GM19397 (cell line): Measurements from ENCODE around the gene SUPT20H.
"Not testable (repeated sequence)": the region's sequence is repeated elsewhere in the genome, so short reads cannot be mapped to it uniquely, and the experiment has no call there.

Source experiments
- ATAC-seq: cut with Tn5 transposase; IDR thresholded peaks from one replicate; pipeline ENCODE4 v1.9.1; 2021; ENCODE audit warnings: mild to moderate bottlenecking, moderate library complexity; ENCODE audit not compliant: unreplicated experiment

SUPT20H gene

DNA sequence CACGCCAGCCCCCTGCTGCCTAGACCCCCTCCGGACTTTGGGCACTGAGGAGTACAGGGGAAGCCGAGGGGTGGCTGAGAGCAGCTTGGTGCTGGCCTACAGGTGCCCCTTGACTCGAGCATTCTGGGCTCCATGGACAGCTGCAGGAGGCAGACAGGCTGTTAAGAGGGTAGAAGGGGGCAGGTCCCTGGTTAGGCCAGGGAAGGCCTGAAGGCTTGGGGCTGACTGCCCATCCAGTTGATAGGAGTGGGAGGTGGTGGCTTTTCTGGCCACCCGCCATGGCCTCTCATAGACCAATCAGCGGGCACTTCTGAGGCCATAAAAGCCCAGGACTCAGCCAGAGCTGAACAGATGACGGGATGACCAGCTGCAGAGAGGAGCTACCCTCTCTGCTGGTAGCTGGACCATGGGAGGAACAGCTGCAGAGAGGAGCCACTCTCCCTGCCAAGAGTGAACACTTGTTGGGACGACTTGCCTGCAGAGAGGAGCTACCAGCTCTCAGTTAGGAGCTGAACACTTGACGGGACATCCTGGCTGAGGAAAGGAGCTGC lies 10.7 kb upstream of the SUPT20H start:
- ATAC-seq = no peak

DNA sequence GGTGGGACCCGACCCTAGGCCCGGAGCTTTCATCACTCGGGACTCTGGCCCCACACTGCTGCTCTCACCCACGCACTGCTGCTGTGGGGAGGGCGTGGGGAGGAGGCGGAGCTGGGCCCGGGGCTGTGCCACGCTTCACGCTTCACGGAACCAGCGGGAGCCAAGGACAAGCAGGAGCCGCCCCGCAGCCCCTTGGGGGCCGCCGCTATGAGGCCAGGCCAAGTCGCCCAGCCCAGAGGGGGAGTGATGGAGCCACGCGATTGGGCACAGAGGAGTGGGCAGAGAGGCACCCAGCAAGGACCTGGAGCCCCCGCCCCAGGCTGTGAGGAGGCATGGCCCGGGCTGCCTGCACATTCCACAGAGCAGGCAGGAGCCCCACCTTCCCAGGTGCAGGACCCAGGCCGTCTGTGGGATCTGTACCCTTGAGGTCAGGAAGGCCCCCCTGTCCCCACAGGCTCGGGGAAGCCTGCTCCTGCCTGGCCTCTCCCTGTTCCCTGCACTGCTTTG lies 10.2 kb upstream of the SUPT20H start:
- ATAC-seq = no peak

DNA sequence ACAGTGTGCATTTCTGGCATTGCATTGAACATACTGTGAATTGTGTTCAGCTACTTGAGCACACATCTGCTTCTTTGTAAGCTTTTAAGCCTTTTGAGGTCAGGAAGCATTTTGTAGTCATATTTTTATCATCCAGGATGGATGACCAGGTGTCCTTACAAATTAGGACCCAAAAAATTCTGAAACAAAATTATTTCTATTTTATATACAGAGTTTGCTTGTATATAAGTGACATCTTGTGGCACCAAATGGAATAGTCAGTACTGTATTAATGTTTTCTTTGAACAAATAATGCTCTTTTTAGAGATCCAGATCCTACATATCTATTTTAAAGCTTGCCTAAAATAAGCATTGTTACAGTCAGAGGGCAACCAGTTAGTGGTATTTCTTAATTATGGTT lies 9.5 kb upstream of the SUPT20H start:
- no peak for ATAC-seq

DNA sequence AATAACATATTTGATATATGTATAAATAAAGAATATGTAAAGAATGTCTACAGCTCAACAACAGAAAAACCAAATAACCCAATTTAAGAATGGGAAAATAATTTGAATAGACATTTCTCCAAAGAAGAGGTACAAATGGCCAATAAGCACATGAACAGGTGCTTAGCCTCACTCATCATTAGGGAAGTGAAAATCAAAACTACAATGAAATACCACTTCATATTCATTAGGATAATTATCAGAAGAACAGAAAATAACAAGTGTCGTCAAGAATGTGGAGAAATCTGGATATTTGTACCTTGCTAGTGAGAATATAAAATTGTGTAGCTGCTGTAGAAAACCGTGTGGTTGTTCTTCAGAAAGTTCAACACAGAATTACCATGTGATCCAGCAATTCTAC lies 8.4 kb upstream of the SUPT20H start:
- no peak for ATAC-seq

DNA sequence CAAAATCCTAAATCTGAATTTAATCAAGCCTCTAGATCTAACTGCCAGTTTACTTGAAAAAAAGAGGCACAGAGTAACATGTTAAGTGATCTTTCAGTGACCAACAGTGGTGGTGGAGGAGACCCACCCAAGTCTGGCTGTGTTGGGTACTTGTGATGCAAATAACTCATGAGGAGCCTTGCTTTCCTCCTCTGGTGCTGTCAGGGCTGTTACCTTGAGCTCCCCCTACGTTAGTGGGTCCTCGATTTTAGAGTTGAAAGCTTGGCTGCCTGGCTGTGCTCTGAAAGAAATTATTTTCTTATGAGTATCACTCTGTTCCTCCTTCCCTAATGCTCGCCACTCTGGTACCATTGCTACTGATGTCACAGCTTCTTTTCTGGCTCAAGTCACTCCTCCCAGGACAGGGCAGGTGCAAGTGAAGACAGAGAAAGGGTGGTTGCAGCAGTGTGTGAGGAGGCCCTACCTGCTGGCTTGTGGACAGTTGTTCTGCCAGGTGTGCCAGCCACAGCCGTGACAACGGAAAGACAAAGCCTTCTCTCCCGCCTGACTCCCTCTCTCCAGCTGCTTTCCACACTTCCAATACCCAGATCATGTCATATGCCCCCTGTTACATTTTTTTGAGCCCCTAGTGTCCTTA lies 6.5 kb upstream of the SUPT20H start:
- no peak for ATAC-seq

DNA sequence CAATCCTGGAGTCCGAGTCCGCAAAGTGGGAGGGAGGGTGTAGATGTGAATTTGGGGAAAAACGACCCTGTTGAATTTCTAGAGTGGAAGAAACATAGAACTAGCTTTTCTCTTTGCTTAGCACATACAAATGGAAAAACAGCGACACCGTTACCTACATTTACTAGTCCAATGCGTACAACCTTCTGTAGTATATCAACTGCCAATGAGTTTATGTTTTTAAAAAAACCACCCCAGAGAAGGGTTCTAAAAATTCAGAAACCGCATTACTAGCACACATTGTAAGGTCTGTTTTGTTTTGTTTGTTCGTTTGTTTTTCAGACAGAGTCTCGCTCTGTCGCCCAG lies 332 bp upstream of the SUPT20H start:
- ATAC-seq = no peak

DNA sequence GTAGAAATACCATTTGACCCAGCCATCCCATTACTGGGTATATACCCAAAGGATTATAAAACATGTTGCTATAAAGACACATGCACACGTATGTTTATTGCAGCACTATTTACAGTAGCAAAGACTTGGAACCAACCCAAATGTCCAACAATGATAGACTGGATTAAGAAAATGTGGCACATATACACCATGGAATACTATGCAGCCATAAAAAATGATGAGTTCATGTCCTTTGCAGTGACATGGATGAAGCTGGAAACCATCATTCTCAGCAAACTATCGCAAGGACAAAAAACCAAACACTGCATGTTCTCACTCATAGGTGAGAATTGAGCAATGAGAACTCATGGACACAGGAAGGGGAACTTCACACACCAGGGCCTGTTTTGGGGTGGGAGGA lies 3.3 kb downstream of the SUPT20H start:
- not testable (repeated sequence) for ATAC-seq

DNA sequence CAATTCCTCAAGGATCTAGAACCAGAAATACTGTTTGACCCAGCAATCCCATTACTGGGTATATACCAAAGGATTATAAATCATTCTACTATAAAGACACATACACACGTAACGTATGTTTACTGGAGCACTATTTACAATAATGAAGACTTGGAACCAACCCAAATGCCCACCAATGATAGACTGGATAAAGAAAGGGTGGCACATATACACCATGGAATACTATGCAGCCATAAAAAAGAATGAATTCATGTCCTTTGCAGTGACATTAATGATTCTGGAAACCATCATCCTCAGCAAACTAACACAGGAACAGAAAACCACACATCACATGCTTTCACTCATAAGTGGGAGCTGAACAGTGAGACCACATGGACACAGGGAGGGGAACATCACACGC lies 6.4 kb downstream of the SUPT20H start:
- ATAC-seq = not testable (repeated sequence)

DNA sequence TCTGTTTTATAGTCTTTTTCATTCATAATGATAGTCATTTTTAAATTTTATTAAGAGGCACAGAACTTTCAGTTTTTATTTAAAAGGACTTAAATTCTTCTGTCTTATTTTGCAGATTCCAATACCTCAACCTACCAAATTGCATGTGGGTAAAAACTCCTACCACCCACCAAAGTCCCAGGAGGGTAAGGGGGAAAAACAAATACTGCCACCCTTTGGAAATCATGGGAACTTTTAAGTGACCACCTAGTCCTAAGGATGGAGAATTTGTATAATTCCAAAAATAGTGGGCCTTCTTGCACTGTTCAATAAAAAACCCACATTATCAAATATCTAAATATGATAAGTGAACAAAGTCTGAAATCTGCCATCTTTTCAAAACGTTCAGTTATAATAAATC lies 9.7 kb downstream of the SUPT20H start:
- no peak for ATAC-seq

DNA sequence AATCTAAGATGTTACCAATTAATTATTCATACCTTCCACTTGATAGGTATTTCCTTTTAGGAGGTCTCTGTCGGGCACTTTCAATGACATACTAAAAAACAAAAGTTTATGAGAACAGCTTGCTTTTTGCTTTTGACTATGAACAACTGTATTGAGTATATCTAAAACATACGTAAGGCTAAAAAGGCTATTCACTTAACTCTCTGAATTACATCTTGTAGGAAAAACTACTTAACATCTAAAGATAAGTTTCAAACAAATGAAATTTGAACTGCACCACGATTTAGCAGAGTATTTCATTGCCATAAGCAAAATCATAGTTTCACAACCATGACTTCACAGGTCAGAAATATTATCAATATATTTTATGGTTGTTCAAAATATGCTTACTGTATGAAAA lies 11.6 kb downstream of the SUPT20H start:
- no peak for ATAC-seq

DNA sequence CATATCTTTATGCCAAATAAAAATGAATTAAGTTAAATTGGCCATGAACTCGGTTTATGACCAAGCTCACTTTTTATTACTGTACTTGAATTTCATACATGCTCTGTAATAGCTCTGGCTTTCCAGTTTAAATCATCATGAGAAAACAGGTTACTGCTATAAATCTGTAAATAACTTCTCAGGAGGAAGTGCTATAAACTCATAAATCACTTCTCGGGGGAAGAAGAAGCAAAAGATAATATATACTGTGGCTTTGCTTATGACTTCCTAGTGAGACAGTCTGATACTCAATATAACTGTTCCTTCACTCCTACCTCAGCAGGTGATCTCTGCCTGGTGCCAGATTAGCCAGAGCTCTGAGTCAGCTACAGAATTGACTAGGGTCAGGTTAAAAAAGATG lies 12.5 kb downstream of the SUPT20H start:
- ATAC-seq = no peak

DNA sequence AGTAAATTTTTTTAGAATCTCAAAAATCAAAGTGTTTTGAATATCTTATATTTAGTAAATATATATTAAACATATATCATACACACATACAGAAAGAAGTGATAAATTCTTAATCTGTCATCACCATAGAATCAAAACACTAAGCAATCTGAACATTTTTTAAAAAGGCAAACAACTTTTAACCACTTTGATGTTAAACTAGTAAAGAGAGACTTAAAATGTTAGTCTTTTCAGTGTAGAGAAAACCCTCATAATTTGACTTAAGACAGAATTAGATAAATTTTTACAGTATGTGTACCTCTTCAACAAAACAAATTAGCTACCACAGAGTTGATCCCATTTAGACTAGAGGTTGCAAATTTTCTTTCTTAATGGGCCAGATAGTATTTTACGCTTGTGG lies 13.4 kb downstream of the SUPT20H start:
- no peak for ATAC-seq

DNA sequence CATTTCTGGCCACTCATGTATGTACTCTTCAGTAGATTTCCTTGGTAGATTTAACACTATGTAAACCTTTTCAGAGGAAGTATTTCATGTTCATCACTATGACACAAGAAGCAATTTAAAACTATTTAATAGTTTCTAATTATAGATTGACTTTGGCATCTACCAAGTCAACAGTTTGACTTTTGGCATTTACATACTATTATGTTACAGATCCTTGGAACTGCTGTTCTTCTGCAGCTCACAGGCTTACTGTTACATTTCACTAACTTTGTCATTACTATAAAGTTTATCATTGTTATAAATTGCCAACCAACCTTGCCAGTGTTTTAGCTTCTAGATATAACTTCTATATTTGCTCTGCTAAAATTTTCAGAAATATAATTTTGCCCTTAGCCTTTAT lies 18.7 kb downstream of the SUPT20H start:
- no peak for ATAC-seq

DNA sequence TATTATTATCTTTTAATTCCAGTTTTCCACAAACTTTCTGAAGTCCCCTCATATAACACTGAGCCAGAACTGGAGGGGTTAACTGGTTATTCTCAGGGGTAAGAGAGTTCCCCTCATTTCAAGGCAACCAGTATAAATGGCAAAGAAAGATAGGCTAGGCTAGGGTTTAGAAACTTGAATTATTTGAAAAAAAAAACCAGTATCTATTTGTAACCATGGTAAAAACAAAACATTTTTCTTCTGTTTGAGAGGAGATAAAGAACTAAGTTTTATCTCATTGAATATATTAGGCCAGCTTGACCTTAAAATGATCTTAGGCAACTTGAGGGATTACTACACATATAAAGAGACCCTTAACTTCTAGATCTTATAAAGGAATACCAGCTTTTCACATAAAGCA lies 19.6 kb downstream of the SUPT20H start:
- no peak for ATAC-seq

DNA sequence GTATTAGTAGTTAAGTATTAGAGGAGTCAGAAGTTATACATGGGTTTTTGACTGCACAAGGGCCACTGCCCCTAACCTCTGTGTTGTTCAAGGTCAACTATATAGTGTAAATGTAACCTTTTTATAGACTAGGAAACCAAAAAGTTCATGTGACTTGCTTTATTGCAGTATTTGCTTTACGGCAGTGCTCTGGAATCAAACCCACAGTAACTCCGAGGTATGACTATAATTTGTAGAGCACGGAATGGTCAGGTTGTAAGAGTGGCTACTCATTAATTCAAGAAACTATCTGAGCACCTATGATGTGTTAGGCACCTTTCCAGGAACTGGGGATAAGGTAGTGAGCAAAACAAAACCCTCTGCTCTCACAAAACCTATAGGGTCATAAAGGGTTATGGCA lies 22.2 kb downstream of the SUPT20H start:
- ATAC-seq = no peak

DNA sequence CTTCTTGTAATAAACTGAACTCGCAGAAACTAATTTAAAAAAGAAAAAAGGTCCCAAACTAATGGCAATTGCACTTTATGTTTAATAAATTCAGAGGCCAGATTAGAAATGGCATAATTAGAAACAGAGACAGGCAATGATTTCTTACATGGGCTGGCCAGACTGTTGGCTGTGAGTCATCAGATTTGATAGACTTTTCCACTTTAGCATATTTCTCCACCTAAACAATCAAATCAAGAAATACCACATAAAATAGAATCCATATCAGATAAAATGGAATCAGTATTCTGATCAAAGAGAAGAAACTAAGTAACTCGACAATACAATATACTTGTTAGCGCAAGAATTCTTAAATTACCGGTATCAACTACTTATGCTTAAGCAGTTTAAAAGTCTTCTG lies 29.9 kb downstream of the SUPT20H start:
- ATAC-seq = no peak

DNA sequence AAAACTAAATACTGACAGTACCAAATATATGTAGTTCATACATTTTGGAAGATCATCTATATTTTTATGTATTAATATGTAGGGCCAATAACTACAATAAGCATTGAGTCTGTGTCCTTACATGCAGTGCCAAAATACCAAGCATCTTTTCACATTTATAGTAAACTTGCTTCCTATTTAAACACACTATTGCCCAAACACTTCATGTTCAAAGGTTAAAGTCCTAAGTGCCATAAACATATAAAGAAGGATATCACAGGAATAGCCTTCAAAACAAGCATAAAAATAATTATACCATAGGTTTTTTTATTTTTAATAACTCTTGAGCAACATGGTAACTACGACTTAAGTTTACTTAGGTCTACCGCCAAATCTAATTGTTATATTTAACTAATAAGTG lies 31.8 kb downstream of the SUPT20H start:
- ATAC-seq = no peak

DNA sequence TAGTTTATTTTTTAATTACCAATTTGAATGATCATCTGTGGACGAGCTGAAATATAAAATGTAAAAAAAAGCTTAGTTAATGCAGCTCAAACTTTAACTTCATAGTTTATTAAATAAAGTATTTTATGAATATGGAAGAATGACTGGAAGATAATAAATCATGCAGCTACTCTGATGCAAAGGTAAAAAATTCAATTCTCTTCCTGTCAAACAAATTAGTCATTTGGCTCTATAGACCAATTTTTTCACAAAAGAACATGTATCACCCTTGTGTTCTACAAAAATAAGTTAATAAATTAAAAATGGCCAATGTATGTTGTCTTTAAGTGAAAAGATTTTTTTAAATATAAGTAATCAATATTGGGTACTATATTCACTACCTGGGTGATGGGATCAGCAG lies 32.7 kb downstream of the SUPT20H start:
- ATAC-seq = no peak

DNA sequence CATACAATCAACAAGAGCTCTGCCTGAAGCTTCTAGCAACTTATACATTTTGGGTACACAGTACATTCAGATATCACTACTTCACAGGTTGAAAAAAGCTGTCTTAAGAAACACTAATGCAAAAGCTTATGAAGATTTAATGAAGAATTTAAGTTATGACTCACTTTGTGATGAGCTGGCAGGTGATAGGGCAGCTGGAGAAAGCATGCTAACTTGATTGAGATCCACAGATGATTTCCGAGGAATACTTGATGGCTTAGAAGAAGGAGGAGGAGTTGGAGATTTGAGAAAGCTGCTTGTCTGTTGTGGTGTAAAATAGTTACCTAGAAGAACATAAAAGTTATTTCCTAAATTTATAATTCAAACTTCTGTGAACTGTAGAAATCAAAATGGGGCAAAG lies 35.6 kb downstream of the SUPT20H start:
- ATAC-seq = no peak

DNA sequence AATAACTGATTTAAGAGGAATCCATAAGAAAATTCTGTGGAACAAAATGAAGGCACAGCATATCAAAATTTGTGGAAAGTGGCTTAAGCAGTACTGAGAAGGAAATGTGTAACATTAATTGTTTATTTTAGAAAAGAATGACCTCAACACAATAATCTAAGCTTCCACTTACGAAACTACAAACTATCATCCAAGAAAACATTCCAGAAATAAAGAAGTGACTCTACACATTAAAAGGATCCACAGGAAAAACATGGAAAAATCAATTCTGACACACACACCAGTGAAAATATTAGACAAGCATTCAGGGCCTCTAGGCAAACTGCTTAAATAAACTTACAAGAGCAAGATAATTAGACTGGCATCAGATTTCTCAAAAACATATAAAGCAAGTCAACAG lies 44.9 kb downstream of the SUPT20H start:
- ATAC-seq = no peak

DNA sequence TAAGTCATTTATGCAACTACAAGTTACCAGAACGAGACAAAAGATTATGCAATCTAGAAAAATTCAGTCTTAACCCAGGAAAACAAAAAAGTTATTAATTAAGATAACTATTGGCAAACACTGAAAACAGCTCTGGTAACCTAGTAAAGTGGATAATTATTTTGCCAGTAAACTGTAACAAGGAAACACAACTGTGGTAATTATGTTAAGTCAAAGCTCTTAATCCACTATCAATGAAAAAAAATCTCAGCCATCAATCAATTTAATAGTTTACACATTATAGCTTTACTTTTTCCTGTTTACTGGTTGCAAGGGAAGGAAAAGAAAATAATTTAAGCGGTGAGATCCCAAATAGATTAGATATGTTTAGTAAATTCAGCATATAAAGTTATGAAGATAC lies 47.7 kb downstream of the SUPT20H start:
- no peak for ATAC-seq

DNA sequence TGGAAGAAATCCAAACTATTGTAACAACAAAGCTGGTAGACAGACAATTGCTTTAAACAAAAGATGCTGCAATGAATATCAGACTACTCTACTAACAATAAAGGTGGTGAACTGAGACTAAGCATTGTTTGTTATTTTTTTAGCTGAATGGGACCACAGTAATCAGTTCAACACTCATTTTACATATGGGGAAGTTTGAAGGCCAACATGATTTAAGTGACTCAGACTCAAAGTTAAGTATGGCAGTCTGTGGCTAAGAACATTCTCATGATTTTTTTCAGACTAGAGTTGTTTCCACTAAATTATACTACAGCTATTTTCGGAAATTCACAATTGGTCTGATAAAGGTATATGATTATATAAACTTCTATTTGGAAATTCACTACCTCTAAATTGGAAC lies 48.5 kb downstream of the SUPT20H start:
- ATAC-seq = no peak

DNA sequence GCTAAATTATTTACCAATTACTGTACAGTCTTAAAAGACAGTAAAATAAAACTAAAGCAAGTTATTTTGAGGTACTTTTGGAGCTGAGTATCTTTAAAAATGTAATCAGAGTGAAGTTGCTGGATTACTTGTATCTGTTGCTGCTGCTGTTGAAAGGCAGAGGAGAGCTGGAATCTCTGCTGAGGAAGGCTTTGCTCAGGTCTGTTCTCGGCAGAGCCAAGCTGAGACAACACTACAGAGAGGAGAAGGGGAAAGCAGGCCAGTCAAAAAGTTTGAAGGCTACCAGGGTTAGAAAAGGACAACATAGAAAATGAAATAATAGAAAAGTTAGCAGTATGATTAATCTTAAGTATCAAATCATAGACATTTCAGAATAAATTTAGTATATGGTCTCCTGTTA lies 49.1 kb downstream of the SUPT20H start:
- ATAC-seq = no peak
